PC-3 (cell line): ENCODE data around the gene PER2. TPM values are rescaled to one million over a fixed set of nuclear protein-coding genes. Genes with fewer than 3 reads are reported as not detected.

Experiments used
- ATAC-seq: fragments of 200-7000 bp; cut with Tn5 transposase; 2 replicates; pipeline ENCODE4 v1.9.1; 2020; ENCODE audit warnings: mild to moderate bottlenecking, moderate library complexity
- BruUV-seq: library from RNA; stranded (reverse); fragments of 400-500 nt; replicated peaks from 2 replicates; lab custom pipeline; 2021; lab: Mats Ljungman, UMichigan
- CTCF ChIA-PET: fragments of 300-600 bp; sonication (Branson Sonifier 250); formaldehyde crosslinking; loops from one replicate; lab custom pipeline; 2022; ENCODE audit warnings: antibody characterized with exemption; lab: Charles Lee
- POLR2A ChIA-PET: fragments of 300-600 bp; sonication (Branson Sonifier 250); formaldehyde crosslinking; loops from one replicate; lab custom pipeline; 2022; ENCODE audit warnings: antibody characterized with exemption; ENCODE audit not compliant: unreplicated experiment; lab: Charles Lee
- DNase-seq: peaks from one replicate; pipeline ENCODE4 v3.0.0-alpha.2; 2015
- H2AFZ ChIP-seq: fragments of 300-600 bp; sonication (generic); 2 replicates; pipeline ENCODE4 v1.6.0; 2016; ENCODE audit warnings: antibody characterized with exemption, low read length
- H3F3A ChIP-seq: fragments of 300-600 bp; sonication (generic); one replicate; pipeline ENCODE4 v1.6.0; 2017; ENCODE audit warnings: antibody characterized with exemption, low read length, control low read depth, mild to moderate bottlenecking; ENCODE audit not compliant: unreplicated experiment
- H3K27ac ChIP-seq: fragments of 300-600 bp; sonication (generic); 2 replicates; pipeline ENCODE4 v1.5.1; 2016; ENCODE audit warnings: mild to moderate bottlenecking, low read length
- H3K27me3 ChIP-seq: fragments of 300-600 bp; sonication (generic); 2 replicates; pipeline ENCODE4 v1.6.1; 2016; ENCODE audit warnings: low read length, mixed read lengths
- H3K36me3 ChIP-seq: fragments of 300-600 bp; sonication (generic); 2 replicates; pipeline ENCODE4 v1.6.1; 2016; ENCODE audit warnings: low read depth, mixed run types, low read length, mixed read lengths
- H3K4me1 ChIP-seq: fragments of 300-600 bp; sonication (generic); 2 replicates; pipeline ENCODE4 v1.5.1; 2016; ENCODE audit warnings: low read length; ENCODE audit not compliant: insufficient read depth
- H3K4me2 ChIP-seq: fragments of 300-600 bp; sonication (generic); 2 replicates; pipeline ENCODE4 v1.6.0; 2016; ENCODE audit warnings: low read length
- H3K4me3 ChIP-seq: fragments of 300-600 bp; sonication (generic); 2 replicates; pipeline ENCODE4 v1.5.1; 2016; ENCODE audit warnings: mild to moderate bottlenecking, low read length, mixed read lengths
- H3K79me2 ChIP-seq: fragments of 300-600 bp; sonication (generic); 2 replicates; pipeline ENCODE4 v1.6.1; 2017; ENCODE audit warnings: low read length, mixed read lengths
- H3K9ac ChIP-seq: fragments of 300-600 bp; sonication (generic); 2 replicates; pipeline ENCODE4 v1.6.0; 2016; ENCODE audit warnings: mild to moderate bottlenecking, low read length
- H3K9me2 ChIP-seq: fragments of 300-600 bp; sonication (generic); replicated peaks from 2 replicates; pipeline ENCODE4 v1.6.1; 2016; ENCODE audit warnings: mixed run types, low read length, mixed read lengths
- H3K9me3 ChIP-seq: fragments of 300-600 bp; sonication (generic); 2 replicates; pipeline ENCODE4 v1.6.1; 2016; ENCODE audit warnings: low read length, mixed read lengths
- H4K20me1 ChIP-seq: fragments of 300-600 bp; sonication (generic); 2 replicates; pipeline ENCODE4 v1.6.1; 2016; ENCODE audit warnings: low read length, mixed read lengths
- EZH2 ChIP-seq: fragments of 300-600 bp; sonication (generic); IDR thresholded peaks from one replicate; pipeline ENCODE4 v1.6.1; 2017; ENCODE audit warnings: antibody characterized with exemption, mild to moderate bottlenecking, low read length; ENCODE audit not compliant: unreplicated experiment
- EZH2phosphoT487 ChIP-seq: fragments of 300-600 bp; sonication (generic); IDR thresholded peaks from 2 replicates; pipeline ENCODE4 v1.6.1; 2018; ENCODE audit warnings: mild to moderate bottlenecking, antibody characterized with exemption, low read length, borderline replicate concordance
- intact Hi-C: fragments of 100-400 bp; cut with micrococcal nuclease; formaldehyde crosslinking; loops from 2 replicates; pipeline ENCODE4 v1.9.0; 2023
- total RNA-seq: library from RNA; depleted of rRNA; stranded (reverse); fragments of >200 nt; gene quantifications from 2 replicates; pipeline ENCODE4 v1.2.3, GENCODE V29; 2014
- TF ChIP-seq, protein P1 (sequence below): fragments of 300-600 bp; sonication (generic); conservative IDR thresholded peaks from 2 replicates; pipeline ENCODE4 v1.5.1; 2017; ENCODE audit warnings: antibody characterized with exemption, low read depth, mild to moderate bottlenecking, low read length

Gene PER2
- total RNA-seq, 1 experiment from 2014 or later, result 8.6 TPM

DNA sequence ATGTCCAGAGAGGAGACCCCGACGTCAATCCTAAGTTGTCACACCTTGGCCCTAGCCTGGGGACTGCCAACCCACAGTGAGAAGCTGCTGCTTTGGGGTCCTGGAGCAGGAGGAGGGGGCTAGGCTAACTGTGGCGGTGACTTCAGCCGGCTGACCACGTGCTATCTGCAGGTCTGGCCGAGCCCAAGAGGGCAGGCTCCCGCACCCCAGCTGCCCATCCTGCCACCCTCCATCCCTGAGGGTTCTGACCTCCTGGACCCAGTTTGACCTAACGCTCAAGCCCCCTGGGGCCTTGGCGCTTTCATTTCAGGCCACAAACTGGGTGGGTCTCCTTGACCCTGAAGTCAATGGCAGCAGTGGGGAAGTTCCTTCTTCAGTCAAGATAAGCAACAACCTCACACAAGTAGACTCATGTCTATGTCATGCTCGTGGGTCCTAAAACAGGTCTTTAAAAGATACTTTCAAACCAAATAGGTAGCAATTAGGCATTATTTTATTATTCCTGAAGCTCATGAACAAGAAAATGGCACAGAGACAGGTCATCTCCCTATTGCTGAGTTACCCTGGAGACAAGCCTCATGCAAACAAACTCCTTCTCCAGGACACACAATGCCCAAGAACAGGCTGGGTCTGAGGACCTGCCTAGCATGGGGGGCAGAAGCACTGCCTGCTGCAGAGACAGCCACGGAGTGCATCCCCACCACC is 50.8 kb downstream of the PER2 start:
- H3K4me3 ChIP-seq, result no peak overlapping the region
- no TSS peak for BruUV-seq
- H3F3A ChIP-seq, result no peaks in the 10 kb centered on the region
- H3K79me2 ChIP-seq, result no peaks in the 10 kb centered on the region
- DNase-seq (no peak), ATAC-seq (no peak)
- H3K27ac ChIP-seq, result no peak overlapping the region
- peaks cover 4% of the 10 kb centered on the region; the same call in 1 of the 2 replicates for H3K4me1 ChIP-seq
- no peaks in the 10 kb centered on the region for H3K9me3 ChIP-seq
- no peak overlapping the region for H2AFZ ChIP-seq
- no peak for TF ChIP-seq EZH2
- no peaks in the 10 kb centered on the region for H3K9me2 ChIP-seq
- intact Hi-C loops, result no loop called here
- H4K20me1 ChIP-seq, result no peaks in the 10 kb centered on the region
- H3K4me2 ChIP-seq, result no peak overlapping the region
- POLR2A ChIA-PET, result no interaction called here
- H3K27me3 ChIP-seq, result no peaks in the 10 kb centered on the region
- CTCF ChIA-PET, result no interaction called here
- H3K9ac ChIP-seq, result no peak overlapping the region
- no peaks in the 10 kb centered on the region for H3K36me3 ChIP-seq

DNA sequence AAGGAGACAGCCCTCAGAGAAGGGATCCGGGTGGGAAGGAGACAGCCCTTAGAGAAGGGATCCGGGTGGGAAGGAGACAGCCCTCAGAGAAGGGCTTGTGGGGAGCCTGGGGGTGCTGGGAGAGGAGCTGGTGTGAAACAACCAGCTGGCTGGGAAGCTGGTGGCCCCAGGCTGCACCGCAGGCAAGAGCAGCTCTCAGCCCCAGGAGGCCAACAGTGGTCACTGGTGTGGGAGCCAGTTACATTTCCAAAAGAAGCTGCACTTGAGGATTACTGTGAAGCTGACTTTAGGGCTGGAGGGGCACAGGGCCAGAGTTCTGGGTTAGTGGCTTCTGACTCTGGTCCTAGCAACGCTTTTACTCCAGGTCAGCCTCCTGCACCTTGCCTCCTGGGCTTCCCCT is 51.8 kb downstream of the PER2 start:
- intact Hi-C loops, result no loop called here
- no peaks in the 10 kb centered on the region for H3K79me2 ChIP-seq
- no peaks in the 10 kb centered on the region for H3K9me3 ChIP-seq
- no peaks in the 10 kb centered on the region for H4K20me1 ChIP-seq
- ChIA-PET POLR2A (no interaction called here), CTCF (no interaction called here)
- no peaks in the 10 kb centered on the region for H3K36me3 ChIP-seq
- no peaks in the 10 kb centered on the region for H3F3A ChIP-seq
- no peak overlapping the region for H3K4me2 ChIP-seq
- H3K9me2 ChIP-seq, result no peaks in the 10 kb centered on the region
- no peak overlapping the region for H3K4me3 ChIP-seq
- TF ChIP-seq EZH2phosphoT487 (no peak), EZH2 (no peak)
- TF ChIP-seq, protein P1, sequence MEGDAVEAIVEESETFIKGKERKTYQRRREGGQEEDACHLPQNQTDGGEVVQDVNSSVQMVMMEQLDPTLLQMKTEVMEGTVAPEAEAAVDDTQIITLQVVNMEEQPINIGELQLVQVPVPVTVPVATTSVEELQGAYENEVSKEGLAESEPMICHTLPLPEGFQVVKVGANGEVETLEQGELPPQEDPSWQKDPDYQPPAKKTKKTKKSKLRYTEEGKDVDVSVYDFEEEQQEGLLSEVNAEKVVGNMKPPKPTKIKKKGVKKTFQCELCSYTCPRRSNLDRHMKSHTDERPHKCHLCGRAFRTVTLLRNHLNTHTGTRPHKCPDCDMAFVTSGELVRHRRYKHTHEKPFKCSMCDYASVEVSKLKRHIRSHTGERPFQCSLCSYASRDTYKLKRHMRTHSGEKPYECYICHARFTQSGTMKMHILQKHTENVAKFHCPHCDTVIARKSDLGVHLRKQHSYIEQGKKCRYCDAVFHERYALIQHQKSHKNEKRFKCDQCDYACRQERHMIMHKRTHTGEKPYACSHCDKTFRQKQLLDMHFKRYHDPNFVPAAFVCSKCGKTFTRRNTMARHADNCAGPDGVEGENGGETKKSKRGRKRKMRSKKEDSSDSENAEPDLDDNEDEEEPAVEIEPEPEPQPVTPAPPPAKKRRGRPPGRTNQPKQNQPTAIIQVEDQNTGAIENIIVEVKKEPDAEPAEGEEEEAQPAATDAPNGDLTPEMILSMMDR, result no peak
- ATAC-seq (no peak), DNase-seq (no peak)
- no peak overlapping the region for H3K27ac ChIP-seq
- BruUV-seq, result no TSS peak
- H3K27me3 ChIP-seq, result no peaks in the 10 kb centered on the region
- no peak overlapping the region for H2AFZ ChIP-seq
- no peak overlapping the region for H3K9ac ChIP-seq
- H3K4me1 ChIP-seq, result peaks cover 4% of the 10 kb centered on the region; the same call in 1 of the 2 replicates

DNA sequence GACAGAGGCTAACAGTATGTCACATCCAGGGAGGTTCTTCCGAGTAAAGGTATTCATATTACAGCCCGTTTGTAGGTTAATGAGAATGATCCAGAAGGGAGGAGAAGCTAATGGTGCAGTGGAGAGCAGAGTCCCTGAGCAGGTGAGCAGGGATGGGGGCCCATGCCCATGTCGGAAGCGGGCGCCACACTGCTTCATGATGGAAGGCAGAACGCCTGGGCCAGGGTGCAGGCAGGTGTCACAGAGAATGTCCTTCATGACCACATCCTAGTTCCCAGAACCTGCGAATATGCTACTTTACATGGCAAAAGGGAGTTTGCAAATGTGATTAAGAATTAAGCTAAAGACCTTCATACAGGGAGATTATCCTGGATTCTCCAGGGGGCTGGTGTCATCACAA is 52.6 kb downstream of the PER2 start:
- Histone ChIP-seq H3K9me3 (no peaks in the 10 kb centered on the region), H3K4me1 (peaks cover 4% of the 10 kb centered on the region; the same call in 1 of the 2 replicates), H3K79me2 (no peaks in the 10 kb centered on the region), H3K27me3 (no peaks in the 10 kb centered on the region), H3K36me3 (no peaks in the 10 kb centered on the region), H3K27ac (no peak overlapping the region), H3K4me3 (no peak overlapping the region), H3K9ac (no peak overlapping the region), H4K20me1 (no peaks in the 10 kb centered on the region), H3K9me2 (no peaks in the 10 kb centered on the region), H3K4me2 (no peak overlapping the region), H3F3A (no peaks in the 10 kb centered on the region), H2AFZ (no peak overlapping the region)
- ChIA-PET CTCF (no interaction called here), POLR2A (no interaction called here)
- no peak for ATAC-seq
- BruUV-seq, result no TSS peak
- DNase-seq, result no peak
- no peak for TF ChIP-seq EZH2phosphoT487
- TF ChIP-seq, protein P1, result no peak
- intact Hi-C loops, result no loop called here
